HG03469 (cell line): ENCODE measurements around the gene TRAPPC12.
"Not testable (repeated sequence)": the region's sequence is repeated elsewhere in the genome, so short reads cannot be mapped to it uniquely, and the experiment has no call there.

Source experiments
- ATAC-seq: cut with Tn5 transposase; IDR thresholded peaks from one replicate; pipeline ENCODE4 v1.9.1; 2021; ENCODE audit warnings: mild to moderate bottlenecking, moderate library complexity, moderate number of reproducible peaks; ENCODE audit not compliant: unreplicated experiment

TRAPPC12 gene

GRCh38 chr2:3451926-3452671 lies 72.6 kb downstream of the TRAPPC12 start:
- ATAC-seq: no peak

- ATAC-seq: no peak
These were observed 73.9 kb downstream of the TRAPPC12 start for GRCh38 chr2:3453190-3453999.

- ATAC-seq: not testable (repeated sequence)
These were observed 74.5 kb downstream of the TRAPPC12 start for GRCh38 chr2:3454005-3454404.

GRCh38 chr2:3454802-3455201 lies 75.3 kb downstream of the TRAPPC12 start:
- no peak for ATAC-seq

- no peak for ATAC-seq
These were observed 76.6 kb downstream of the TRAPPC12 start for GRCh38 chr2:3456125-3456524.

GRCh38 chr2:3457524-3458395 lies 78.3 kb downstream of the TRAPPC12 start:
- no peak for ATAC-seq

GRCh38 chr2:3458396-3459184 lies 79.1 kb downstream of the TRAPPC12 start:
- ATAC-seq: no peak

- no peak for ATAC-seq
These were observed 79.9 kb downstream of the TRAPPC12 start for GRCh38 chr2:3459185-3460015.

GRCh38 chr2:3460156-3460555 lies 80.7 kb downstream of the TRAPPC12 start:
- no peak for ATAC-seq

GRCh38 chr2:3460831-3461800 lies 81.6 kb downstream of the TRAPPC12 start:
- ATAC-seq: no peak

- ATAC-seq: peak; percentile 56
These were observed 82.5 kb downstream of the TRAPPC12 start for GRCh38 chr2:3461801-3462492.

- ATAC-seq: no peak
These were observed 83.1 kb downstream of the TRAPPC12 start for GRCh38 chr2:3462493-3463104.

- ATAC-seq: no peak
These were observed 83.8 kb downstream of the TRAPPC12 start for GRCh38 chr2:3463186-3463835.

GRCh38 chr2:3463944-3464343 lies 84.5 kb downstream of the TRAPPC12 start:
- ATAC-seq: no peak

- ATAC-seq: no peak
These were observed 85.0 kb downstream of the TRAPPC12 start for GRCh38 chr2:3464401-3465005.

GRCh38 chr2:3465328-3465727 lies 85.8 kb downstream of the TRAPPC12 start:
- ATAC-seq: no peak
